ENCODE results near the gene WNT5B. TPM values are rescaled to one million over a fixed set of nuclear protein-coding genes. Genes with fewer than 3 reads are reported as not detected.

WNT5B gene
- total and polyA plus RNA-seq, 9 of the 15 experiments (the other 6 are each of a cell fraction or from before 2014, with no cell fraction given), result 0.42 to 16.8 (median 5.4) TPM

- no peak for TF ChIP-seq ZBTB17 (CRISPR knock-in tag; IDR thresholded peaks at IDR 0.05)
- peak; percentile 56 for TF ChIP-seq NFYB (IDR thresholded peaks at IDR 0.05; ENCODE audit: extremely low read depth, insufficient read length)
- TF ChIP-seq RHOXF2B (CRISPR knock-in tag; conservative IDR thresholded peaks at IDR 0.05), result no peak
- no peak for TF ChIP-seq NCOA2 (IDR thresholded peaks at IDR 0.05; ENCODE audit: partially characterized antibody in 2 of 2)
- TF ChIP-seq MYC (IDR thresholded peaks at IDR 0.05; ENCODE audit: low read depth, low read length), result peak; percentile 80
- TF ChIP-seq MYC (CRISPR knock-in tag; IDR thresholded peaks at IDR 0.05; ENCODE audit: borderline replicate concordance, low read depth), result no peak
- TF ChIP-seq, protein P1, sequence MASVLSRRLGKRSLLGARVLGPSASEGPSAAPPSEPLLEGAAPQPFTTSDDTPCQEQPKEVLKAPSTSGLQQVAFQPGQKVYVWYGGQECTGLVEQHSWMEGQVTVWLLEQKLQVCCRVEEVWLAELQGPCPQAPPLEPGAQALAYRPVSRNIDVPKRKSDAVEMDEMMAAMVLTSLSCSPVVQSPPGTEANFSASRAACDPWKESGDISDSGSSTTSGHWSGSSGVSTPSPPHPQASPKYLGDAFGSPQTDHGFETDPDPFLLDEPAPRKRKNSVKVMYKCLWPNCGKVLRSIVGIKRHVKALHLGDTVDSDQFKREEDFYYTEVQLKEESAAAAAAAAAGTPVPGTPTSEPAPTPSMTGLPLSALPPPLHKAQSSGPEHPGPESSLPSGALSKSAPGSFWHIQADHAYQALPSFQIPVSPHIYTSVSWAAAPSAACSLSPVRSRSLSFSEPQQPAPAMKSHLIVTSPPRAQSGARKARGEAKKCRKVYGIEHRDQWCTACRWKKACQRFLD (CRISPR knock-in tag; IDR thresholded peaks at IDR 0.05), result peak; percentile 50; the same call in 1 of the 2 replicates
- TF ChIP-seq POU5F1 (IDR thresholded peaks at IDR 0.05; ENCODE audit: borderline replicate concordance, low read depth, low read length, partially characterized antibody), result peak; percentile 60
- peak; percentile 73 for TF ChIP-seq EGR1 (conservative IDR thresholded peaks at IDR 0.05)
- no peak for TF ChIP-seq ESRRB (CRISPR knock-in tag; IDR thresholded peaks at IDR 0.05; ENCODE audit: borderline replicate concordance)
- no peak for TF ChIP-seq HES1 (IDR thresholded peaks at IDR 0.05; ENCODE audit: low read depth)
- no peak for TF ChIP-seq NFE2L1 (tag; IDR thresholded peaks at IDR 0.05; ENCODE audit: borderline replicate concordance, low read depth)
- TF ChIP-seq, protein P2, sequence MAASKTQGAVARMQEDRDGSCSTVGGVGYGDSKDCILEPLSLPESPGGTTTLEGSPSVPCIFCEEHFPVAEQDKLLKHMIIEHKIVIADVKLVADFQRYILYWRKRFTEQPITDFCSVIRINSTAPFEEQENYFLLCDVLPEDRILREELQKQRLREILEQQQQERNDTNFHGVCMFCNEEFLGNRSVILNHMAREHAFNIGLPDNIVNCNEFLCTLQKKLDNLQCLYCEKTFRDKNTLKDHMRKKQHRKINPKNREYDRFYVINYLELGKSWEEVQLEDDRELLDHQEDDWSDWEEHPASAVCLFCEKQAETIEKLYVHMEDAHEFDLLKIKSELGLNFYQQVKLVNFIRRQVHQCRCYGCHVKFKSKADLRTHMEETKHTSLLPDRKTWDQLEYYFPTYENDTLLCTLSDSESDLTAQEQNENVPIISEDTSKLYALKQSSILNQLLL (CRISPR knock-in tag; IDR thresholded peaks at IDR 0.05; ENCODE audit: borderline replicate concordance), result no peak
- no peak for TF ChIP-seq ZNF766 (CRISPR knock-in tag; conservative IDR thresholded peaks at IDR 0.05)
- TF ChIP-seq, protein P3, sequence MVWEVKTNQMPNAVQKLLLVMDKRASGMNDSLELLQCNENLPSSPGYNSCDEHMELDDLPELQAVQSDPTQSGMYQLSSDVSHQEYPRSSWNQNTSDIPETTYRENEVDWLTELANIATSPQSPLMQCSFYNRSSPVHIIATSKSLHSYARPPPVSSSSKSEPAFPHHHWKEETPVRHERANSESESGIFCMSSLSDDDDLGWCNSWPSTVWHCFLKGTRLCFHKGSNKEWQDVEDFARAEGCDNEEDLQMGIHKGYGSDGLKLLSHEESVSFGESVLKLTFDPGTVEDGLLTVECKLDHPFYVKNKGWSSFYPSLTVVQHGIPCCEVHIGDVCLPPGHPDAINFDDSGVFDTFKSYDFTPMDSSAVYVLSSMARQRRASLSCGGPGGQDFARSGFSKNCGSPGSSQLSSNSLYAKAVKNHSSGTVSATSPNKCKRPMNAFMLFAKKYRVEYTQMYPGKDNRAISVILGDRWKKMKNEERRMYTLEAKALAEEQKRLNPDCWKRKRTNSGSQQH (CRISPR knock-in tag; IDR thresholded peaks at IDR 0.05), result no peak
- 0 out of 2 replicates have a peak, but pooled peaks have one; percentile 33 for TF ChIP-seq FOXP1 (CRISPR knock-in tag; IDR thresholded peaks at IDR 0.05)
- TF ChIP-seq PTBP1 (IDR thresholded peaks at IDR 0.05; ENCODE audit: low read depth, low read length), result no peak
- TF ChIP-seq YY1 (IDR thresholded peaks at IDR 0.05; ENCODE audit: borderline replicate concordance in 1 of 3, control insufficient read depth in 1 of 3, extremely low read depth in 1 of 3, insufficient read depth in 3 of 3, insufficient read length in 1 of 3, insufficient replicate concordance in 2 of 3, low read depth in 1 of 3, low read length in 2 of 3), result peak in 1 of 3 experiments; percentile 29
- no peak for TF ChIP-seq SRSF3 (IDR thresholded peaks at IDR 0.05; ENCODE audit: insufficient read depth, low read length)
- no peak for TF ChIP-seq MCM2 (IDR thresholded peaks at IDR 0.05; ENCODE audit: low read depth)
Measured at GRCh38 chr12:1690578-1691122, 61.6 kb downstream of the WNT5B start, which contains the start of gene ADIPOR2 (continued).

All from K562 (cell line).